NCI-H2227 treated with DMSO at 0.1 percent for 48 hours (cell line): Measurements from ENCODE around the gene HPCA.

Experiments used
- DNase-seq: peaks from one replicate; lab custom pipeline; 2025; lab: John Stamatoyannopoulos, UW

Gene HPCA

DNA sequence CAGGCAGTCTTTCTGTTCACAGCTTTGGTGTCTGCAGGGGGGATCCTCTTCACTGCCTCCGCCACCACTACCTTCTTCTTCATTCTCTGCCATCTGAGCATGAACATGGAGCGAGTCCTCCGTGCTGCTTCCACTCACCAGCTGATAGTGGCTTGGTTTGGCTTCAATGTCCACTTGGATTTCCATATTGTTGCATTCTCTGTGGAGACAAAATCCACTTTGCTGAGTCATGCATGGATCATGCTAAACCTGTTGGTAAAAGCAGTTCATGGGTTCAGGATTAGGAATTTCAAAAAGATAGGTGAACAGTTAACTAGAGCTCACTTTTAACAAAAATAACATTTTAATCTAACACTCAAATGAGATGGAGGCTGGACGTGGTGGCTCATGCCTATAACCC, 50.8 kb downstream of the HPCA start:
- no peak for DNase-seq

DNA sequence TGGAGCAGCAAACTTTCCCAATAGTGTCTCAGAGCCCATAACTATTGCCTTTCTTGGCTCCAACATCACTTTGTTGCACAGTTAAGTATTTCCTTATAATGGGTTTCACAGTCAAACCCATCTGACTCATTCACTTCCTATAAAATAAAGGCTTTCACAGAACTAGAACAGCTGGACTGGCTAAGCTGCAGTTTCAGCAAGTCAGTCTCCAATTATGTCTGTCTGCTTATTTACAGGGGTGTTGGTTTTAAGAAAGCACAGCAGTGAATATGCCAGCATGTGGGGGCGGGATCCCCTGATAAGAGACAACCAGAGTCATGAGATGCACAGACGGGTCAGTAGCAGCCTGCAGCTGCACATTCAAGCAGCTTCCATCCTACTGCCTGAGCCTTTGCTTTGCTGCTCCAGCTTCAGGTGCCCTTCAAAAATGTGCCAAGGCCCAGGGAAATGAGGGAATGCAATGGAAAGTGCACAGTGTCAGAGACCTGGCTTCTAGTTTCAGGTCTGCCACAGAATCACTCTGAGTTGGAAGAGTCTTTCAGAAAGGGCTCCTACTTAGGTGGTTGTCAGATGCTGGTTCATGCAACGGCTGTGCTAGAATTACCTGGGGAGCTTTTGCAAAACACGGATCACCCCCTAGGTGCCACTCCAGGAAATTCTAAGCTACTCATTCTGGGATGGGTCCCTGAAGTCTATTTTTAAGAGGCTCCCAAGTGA, 53.5 kb downstream of the HPCA start:
- DNase-seq = no peak

DNA sequence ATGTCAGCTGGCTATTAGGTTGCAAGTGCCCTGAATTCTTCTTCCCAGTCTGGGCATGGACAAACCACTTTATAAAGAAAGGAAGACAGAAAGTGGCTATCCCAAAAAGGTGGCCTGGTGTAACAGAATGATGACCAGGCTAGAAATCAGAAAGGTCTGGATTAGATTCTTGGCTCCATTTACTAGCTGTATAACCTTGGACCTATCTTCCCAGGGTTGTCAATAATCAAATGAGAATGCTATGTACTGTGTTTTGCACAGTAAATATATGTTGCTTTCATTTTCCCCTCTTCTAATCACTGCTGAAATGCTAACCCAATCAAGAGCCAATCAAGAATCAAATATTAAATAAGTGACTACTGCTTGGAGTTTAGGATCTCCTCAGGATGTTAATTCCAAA, 57.9 kb downstream of the HPCA start:
- DNase-seq = no peak
